PFSK-1 (cell line): ENCODE data around the gene RTEL1.

Source experiments
- FOXP2 ChIP-seq: optimal IDR thresholded peaks from 2 replicates; pipeline ENCODE3; 2011; ENCODE audit warnings: borderline replicate concordance, control low read depth, inconsistent platforms; ENCODE audit not compliant: insufficient read depth; ENCODE audit errors: extremely low read length, extremely low read depth
- POLR2AphosphoS5 ChIP-seq: IDR thresholded peaks from 2 replicates; pipeline ENCODE4 v1.6.1; 2012; ENCODE audit warnings: low read depth, mild to moderate bottlenecking, control low read depth, low read length, moderate library complexity
- REST ChIP-seq, 2 experiments: IDR thresholded peaks; 2 replicates each; pipeline versions ENCODE4 v1.6.1 to v1.8.0; 2011 to 2012; ENCODE audit warnings: low read depth in 2 of 2, low read length in 2 of 2, control low read depth in 1 of 2, inconsistent platforms in 1 of 2, mild to moderate bottlenecking in 1 of 2, moderate library complexity in 1 of 2; ENCODE audit not compliant: insufficient read depth in 1 of 2
- SIN3A ChIP-seq: IDR thresholded peaks from 2 replicates; pipeline ENCODE4 v1.6.1; 2012; ENCODE audit warnings: mild to moderate bottlenecking, low read length, moderate library complexity, borderline replicate concordance; ENCODE audit not compliant: insufficient read depth
- TAF1 ChIP-seq: IDR thresholded peaks from 2 replicates; pipeline ENCODE4 v1.6.1; 2012; ENCODE audit warnings: low read length, control low read depth, borderline replicate concordance; ENCODE audit not compliant: insufficient read depth

- no peak for TF ChIP-seq POLR2AphosphoS5
- TF ChIP-seq REST (IDR thresholded peaks at IDR 0.05; ENCODE audit: insufficient read depth in 1 of 2, low read depth in 2 of 2, low read length in 2 of 2), result no peak
- no peak for TF ChIP-seq TAF1
- TF ChIP-seq SIN3A, result no peak
- TF ChIP-seq FOXP2, result no peak
These were observed 47.3 kb downstream of the RTEL1 start for GRCh38 chr20:63705232-63706026.
